Activated naive CD4-positive, alpha-beta T cell treated with anti-CD3 and anti-CD28 coated beads, Interleukin-2, amount 50 U/mL, for 72 hours (primary cell): ENCODE data around the gene RGMB. TPM values are rescaled to one million over a fixed set of nuclear protein-coding genes. Genes with fewer than 3 reads are reported as not detected.
A peak's percentile ranks its signal among the peaks of the same experiment; 100 is the strongest.

Experiments used
- ATAC-seq, 2 donors: fragments of 150-1000 bp; cut with Tn5 transposase; 2 replicates each; pipeline ENCODE4 v1.10.0; 2021; ENCODE audit warnings: mild to moderate bottlenecking in 2 of 2, moderate library complexity in 2 of 2
- DNase-seq, 2 donors: peaks; one replicate each; pipeline ENCODE4 v3.0.0; 2021 to 2022; ENCODE audit warnings: low spot score in 2 of 2
- H3K27ac Mint-ChIP-seq, 2 donors: one replicate each; pipeline ENCODE4 v1.8.0; 2022; ENCODE audit warnings: mild to moderate bottlenecking in 2 of 2, mixed read lengths in 2 of 2
- H3K36me3 Mint-ChIP-seq, 2 donors: one replicate each; pipeline ENCODE4 v1.8.0; 2022; ENCODE audit warnings: mixed read lengths in 2 of 2
- H3K9me3 Mint-ChIP-seq, 2 donors: one replicate each; pipeline ENCODE4 v1.8.0; 2022; ENCODE audit warnings: mixed read lengths in 2 of 2
- total RNA-seq, 2 donors: library from RNA; stranded (reverse); gene quantifications; one replicate each; pipeline ENCODE4 v1.2.3, GENCODE V29; 2022

RGMB gene
- total RNA-seq, 2 donors from 2014 or later, result 2.9 to 3.7 TPM

DNA sequence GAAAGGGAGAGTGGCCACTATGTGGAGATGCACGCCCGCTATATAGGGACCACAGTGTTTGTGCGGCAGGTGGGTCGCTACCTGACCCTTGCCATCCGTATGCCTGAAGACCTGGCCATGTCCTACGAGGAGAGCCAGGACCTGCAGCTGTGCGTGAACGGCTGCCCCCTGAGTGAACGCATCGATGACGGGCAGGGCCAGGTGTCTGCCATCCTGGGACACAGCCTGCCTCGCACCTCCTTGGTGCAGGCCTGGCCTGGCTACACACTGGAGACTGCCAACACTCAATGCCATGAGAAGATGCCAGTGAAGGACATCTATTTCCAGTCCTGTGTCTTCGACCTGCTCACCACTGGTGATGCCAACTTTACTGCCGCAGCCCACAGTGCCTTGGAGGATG, 19.8 kb downstream of the RGMB start:
- Mint-ChIP-seq H3K9me3 (no peaks in the 10 kb centered on the region), H3K36me3 (no peaks in the 10 kb centered on the region), H3K27ac (no peak overlapping the region)
- DNase-seq, result no peak
- ATAC-seq, result no peak

DNA sequence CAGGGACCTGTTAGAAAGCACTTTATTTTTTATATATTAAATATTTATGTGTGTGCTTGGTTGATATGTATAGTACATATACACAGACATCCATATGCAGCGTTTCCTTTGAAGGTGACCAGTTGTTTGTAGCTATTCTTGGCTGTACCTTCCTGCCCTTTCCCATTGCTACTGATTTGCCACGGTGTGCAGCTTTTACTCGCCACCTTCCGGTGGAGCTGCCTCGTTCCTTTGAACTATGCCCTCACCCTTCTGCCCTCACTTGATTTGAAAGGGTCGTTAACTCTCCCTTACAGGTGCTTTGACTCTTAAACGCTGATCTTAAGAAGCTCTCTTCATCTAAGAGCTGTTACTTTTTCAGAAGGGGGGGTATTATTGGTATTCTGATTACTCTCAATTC, 20.5 kb downstream of the RGMB start:
- ATAC-seq (no peak), DNase-seq (no peak)
- no peaks in the 10 kb centered on the region for H3K9me3 Mint-ChIP-seq
- no peak overlapping the region for H3K27ac Mint-ChIP-seq
- H3K36me3 Mint-ChIP-seq, result no peaks in the 10 kb centered on the region

DNA sequence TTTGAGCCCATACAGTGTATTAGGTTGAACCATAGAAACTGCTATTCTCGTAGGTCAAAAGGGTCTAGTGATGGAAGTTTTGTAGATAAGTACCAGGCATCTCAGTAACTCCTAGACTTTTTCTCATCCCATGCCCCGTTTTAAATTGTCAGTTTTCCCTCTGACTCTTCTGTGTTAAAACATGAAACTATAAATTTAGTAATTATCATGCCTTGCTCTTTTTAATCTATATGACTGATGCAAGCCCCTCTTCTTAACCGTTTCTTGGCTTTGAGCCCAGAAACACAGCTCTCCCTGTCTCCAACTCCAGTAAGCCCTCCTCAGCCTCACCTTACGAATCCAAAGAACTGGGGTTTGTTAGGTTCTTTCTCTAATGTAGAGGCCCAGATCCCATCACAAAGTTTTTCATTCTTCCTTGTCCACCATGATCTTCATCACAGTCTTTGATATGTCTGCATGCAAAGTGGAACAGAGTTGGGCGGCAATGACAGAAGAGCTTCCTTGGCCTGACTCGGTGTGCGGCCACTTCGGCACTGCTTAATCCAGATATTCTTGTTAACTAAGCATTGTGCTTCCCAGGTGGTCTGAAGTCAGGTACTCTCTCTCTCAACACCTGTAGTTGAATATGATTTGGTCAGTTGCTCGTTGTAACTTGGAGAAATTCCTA, 21.1 kb downstream of the RGMB start:
- no peak overlapping the region for H3K27ac Mint-ChIP-seq
- DNase-seq (no peak), ATAC-seq (no peak)
- no peaks in the 10 kb centered on the region for H3K36me3 Mint-ChIP-seq
- H3K9me3 Mint-ChIP-seq, result no peaks in the 10 kb centered on the region

DNA sequence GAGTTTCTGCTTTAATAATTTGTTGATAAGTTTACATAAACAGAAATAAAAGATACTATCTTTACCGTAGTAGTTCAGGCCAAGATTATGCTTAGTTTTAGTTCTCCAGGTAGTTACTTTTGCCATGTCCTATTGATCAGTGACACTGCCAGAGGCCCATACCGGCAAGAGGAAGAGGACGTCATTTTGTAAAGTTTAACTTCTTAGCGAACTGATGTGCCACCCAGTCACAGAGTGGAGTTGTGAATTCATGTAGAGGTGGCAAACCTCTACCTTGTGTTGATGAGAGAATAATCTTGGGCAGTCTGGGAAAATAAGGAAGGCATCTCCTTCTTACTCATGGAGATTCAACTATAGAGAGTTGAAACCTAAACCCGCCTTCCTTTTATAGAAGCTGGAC, 21.8 kb downstream of the RGMB start:
- H3K9me3 Mint-ChIP-seq, result no peaks in the 10 kb centered on the region
- DNase-seq (no peak), ATAC-seq (no peak)
- no peak overlapping the region for H3K27ac Mint-ChIP-seq
- H3K36me3 Mint-ChIP-seq, result no peaks in the 10 kb centered on the region

DNA sequence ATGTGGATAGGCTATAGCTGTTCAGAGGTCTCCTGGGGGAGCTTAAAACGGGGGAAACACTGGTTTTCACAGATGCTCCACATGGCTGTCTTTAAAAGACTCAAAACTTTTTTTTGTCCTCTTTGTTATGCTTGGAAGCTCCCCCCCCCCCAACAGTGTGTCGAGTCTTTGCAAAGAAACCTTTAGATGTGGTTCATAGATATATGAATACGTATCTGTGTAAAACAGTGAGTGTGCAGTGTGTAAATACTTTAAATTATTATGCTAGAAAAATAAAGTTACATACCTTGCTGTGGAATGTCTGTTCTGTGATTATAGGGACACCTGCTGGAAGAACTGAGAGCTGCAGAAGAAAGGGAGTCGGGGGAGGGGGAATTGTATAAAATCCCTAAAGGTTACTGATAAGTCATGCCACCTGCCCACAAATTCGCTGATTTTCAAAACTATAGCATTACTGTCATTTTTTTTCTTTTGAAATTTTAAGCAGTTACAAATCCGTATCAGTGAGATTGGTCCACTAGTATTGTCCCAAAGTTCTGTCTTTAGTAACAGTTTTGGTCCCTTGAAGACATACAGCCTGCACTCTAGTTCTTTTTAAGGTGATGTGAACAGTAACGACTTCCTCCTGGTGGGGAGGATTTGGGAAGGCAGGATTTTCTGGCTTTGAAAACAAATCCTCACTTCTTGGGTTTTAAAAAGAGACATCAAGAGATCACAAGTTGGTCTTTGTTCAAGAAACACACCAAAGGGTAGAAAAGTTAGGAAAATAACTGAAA, 22.9 kb downstream of the RGMB start:
- no peak overlapping the region for H3K27ac Mint-ChIP-seq
- H3K36me3 Mint-ChIP-seq, result no peaks in the 10 kb centered on the region
- H3K9me3 Mint-ChIP-seq, result no peaks in the 10 kb centered on the region
- peak; percentile 68 to 77 for ATAC-seq
- peak in 1 of 2 donors; percentile 63 for DNase-seq

DNA sequence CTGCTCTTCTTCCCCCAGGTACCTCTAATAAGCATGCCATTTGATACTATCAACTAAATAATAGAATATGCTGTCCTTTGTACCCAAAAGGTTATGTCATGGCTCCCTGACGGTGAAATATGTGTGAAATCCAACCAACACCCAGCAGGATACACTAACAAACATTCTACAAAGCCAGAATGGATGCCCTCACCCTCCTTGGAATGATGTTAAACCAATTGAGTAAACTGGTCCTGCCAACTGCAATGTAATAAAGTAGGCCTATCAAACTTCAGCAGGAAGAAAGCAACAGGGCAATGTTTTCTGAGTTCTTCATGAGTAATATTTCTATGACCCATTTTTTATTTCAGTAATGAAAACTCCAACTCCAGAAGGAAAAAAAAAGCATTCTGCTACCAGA, 24.9 kb downstream of the RGMB start:
- no peaks in the 10 kb centered on the region for H3K36me3 Mint-ChIP-seq
- ATAC-seq (no peak), DNase-seq (no peak)
- no peak overlapping the region for H3K27ac Mint-ChIP-seq
- no peaks in the 10 kb centered on the region for H3K9me3 Mint-ChIP-seq

DNA sequence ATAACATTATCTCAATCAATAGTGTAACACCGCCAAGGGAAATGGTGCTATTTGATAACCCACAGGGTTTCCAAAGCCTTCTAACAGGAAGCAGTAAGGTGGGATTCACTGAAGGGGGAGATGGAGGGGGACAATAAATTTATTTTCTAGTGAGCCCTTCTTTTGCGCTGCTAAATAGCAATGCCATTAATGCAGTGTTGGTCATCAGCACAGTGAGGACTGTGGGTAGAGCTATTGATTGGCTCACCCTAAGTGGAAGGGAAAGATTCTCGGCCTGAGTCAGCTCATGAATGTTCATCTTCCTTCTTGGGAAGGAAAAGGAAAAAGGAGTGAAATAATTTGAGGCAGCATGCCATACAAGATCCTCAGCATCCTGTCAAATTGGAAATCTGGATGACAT, 25.4 kb downstream of the RGMB start:
- Mint-ChIP-seq H3K27ac (no peak overlapping the region), H3K9me3 (no peaks in the 10 kb centered on the region), H3K36me3 (no peaks in the 10 kb centered on the region)
- DNase-seq (no peak), ATAC-seq (no peak)

DNA sequence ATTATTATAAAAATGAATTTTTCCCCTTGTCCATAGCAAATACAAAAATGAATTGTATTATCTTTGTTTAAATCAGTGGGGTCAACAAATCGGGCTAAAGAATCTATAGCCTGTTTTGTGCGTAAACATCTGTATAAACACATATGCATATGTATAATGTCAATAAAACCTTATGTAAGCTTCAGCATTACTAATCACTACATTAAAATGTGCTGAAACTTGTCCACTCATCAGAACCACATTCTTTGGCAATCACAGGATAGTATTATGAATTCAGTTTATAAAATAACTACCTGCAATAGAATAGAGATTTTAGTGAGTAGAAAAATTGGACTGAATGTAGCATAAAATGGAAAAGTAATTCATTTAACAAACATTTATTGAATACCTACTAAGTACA, 30.6 kb downstream of the RGMB start:
- Mint-ChIP-seq H3K36me3 (peaks cover 26 to 28% of the 10 kb centered on the region in 2 donors), H3K27ac (no peak overlapping the region), H3K9me3 (peaks cover 11 to 28% of the 10 kb centered on the region in 2 donors)
- DNase-seq, result no peak
- no peak for ATAC-seq

DNA sequence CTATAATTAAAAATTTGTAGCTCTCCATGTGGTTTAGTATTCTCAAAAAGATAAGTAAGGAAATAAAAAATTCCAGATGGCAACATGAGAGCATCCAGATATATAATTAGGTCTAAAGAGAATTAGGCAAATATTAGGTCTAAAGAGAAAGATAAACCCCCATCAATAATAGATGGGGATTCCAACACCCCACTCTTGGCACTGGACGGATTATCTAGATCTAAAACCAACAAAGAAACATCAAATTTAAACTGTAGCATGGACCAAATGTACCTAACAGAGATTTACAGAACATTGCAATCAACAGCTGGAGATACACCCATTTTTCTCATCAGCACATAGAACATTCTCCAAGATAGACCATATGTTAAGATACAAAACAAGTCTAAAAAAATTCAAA, 31.6 kb downstream of the RGMB start:
- H3K36me3 Mint-ChIP-seq, result peaks cover 26 to 28% of the 10 kb centered on the region in 2 donors
- H3K27ac Mint-ChIP-seq, result no peak overlapping the region
- ATAC-seq (no peak), DNase-seq (no peak)
- peaks cover 11 to 28% of the 10 kb centered on the region in 2 donors for H3K9me3 Mint-ChIP-seq

DNA sequence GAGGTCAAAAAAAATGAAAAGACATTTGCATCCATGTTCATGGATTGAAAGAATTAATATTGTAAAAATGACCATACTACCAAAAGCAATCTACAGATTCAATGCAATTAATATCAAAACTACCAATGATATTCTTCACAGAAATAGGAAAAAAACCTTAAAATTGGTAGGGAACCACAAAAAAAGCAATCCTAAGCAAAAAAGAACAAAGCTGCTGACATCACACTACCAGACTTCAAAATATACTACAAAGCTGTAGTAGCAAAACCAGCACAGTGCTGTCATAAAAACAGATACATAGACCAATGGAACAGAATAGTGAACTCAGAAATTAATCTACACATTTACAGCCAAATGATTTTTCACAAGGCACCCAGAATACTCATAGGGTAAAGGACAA, 34.3 kb downstream of the RGMB start:
- DNase-seq (no peak), ATAC-seq (no peak)
- Mint-ChIP-seq H3K36me3 (peaks cover 26 to 28% of the 10 kb centered on the region in 2 donors), H3K9me3 (peaks cover 11 to 28% of the 10 kb centered on the region in 2 donors), H3K27ac (no peak overlapping the region)

DNA sequence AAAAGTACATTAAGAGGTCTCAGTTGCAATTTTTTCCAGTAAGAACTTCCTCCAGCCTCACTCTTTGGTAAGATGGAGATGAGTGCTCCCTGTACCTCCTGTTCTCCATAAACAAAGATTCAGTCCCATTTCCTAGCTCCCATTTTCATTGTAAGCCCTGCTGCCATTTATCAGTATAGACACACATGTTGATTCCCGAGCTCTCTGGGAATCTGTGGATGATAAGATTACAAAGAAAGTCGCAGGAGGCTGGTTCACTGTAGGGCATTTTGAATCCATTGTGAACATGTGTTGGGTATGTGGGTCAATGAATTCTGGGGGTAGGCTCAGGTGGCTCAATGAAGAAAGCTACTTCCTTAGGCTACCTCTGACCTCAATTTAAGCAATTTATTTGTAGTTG, 36.7 kb downstream of the RGMB start:
- DNase-seq (no peak), ATAC-seq (no peak)
- Mint-ChIP-seq H3K36me3 (peaks cover 24 to 26% of the 10 kb centered on the region in 2 donors), H3K9me3 (peaks cover 11 to 27% of the 10 kb centered on the region in 2 donors), H3K27ac (no peak overlapping the region)

DNA sequence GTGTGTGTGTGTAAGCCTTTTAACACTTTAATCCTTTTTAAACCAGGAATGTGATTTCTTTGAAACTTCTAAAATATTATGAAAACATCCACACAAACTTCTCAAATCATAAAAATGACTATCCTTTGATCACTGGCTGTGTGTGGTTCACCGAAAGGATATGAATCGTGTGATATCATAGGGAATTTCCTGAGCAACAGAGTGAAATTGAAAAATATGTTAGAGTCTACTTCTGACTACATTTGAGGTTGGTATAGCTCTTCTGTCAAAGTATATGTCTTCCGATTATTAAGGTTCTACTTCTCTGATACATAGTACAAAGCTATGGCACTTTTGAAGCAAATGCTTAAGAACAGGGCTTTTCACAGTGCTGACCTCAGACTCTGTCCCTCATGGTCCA, 40.3 kb downstream of the RGMB start:
- DNase-seq (no peak), ATAC-seq (peak; percentile 69 to 94)
- Mint-ChIP-seq H3K27ac (no peak overlapping the region), H3K36me3 (peaks cover 0 to 2% of the 10 kb centered on the region in 2 donors), H3K9me3 (no peaks in the 10 kb centered on the region)

DNA sequence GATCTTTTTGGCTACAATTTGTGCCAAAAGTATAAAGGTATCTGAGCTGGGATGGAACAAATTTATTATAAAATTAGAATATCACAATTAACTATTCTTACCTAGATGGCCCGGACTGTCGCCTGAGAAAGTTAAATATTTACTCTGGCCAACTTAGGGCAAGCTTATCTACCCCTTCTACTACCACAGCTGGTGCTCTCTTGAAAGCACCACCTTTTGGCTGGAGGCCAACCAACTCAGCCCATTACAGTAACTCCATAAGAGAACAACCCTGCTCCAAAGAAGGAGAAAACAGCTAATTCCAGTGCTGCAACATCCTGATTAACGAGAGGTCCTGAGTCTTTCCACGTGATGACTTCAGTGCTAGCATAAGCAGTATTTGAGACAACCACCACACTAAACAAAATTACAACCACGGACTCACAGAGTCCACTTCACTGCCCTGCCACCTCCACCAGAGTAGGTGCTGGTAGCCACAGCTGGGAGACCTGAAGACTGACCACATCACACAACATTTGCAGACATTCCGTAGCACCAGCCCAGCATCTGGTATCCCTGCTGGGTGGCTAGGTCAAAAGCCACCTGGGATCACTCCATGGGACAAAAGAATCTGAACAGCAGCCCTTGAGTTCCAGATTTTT, 43.2 kb downstream of the RGMB start:
- H3K9me3 Mint-ChIP-seq, result peaks cover 7 to 9% of the 10 kb centered on the region in 2 donors
- H3K36me3 Mint-ChIP-seq, result peaks cover 0 to 14% of the 10 kb centered on the region in 2 donors
- H3K27ac Mint-ChIP-seq, result no peak overlapping the region
- ATAC-seq, result no peak
- no peak for DNase-seq

DNA sequence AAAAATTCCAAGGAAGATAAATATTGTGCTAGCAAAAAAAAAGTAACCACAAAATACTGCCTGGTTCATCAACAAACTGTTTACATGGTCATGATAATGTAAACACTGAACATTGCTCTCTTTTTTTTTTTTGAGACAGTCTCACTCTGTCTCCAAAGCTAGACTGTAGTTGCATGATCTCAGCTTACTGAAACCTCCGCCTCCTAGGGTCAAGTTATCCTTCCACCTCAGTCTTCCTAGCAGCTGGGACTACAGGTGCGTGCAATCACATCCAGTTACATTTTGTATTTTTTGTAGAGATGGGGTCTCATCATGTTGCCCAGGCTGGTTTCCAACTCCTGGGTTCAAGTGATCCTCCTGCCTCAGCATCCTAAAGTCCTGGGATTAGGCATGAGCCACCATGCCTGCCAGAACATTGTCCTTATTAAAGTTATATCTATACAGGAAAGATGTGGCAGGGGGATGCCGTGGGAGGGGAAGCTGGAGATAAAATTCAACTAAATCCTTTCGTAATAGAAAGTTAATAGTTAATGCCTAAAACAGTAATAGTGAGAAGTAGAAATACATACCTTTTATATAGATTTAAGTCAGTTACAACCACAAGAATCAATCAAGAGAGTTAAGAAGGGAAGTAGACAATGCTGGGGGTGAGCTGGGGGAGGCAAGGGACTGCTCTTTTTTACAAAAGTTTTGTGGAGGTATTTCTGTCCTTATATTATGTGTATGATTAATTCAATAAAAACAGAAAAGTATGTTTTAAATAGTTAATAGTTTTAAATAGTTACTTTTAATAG, 52.3 kb downstream of the RGMB start:
- H3K27ac Mint-ChIP-seq, result no peak overlapping the region
- ATAC-seq (no peak), DNase-seq (no peak)
- peaks cover 6 to 7% of the 10 kb centered on the region in 2 donors for H3K9me3 Mint-ChIP-seq
- H3K36me3 Mint-ChIP-seq, result no peaks in the 10 kb centered on the region

DNA sequence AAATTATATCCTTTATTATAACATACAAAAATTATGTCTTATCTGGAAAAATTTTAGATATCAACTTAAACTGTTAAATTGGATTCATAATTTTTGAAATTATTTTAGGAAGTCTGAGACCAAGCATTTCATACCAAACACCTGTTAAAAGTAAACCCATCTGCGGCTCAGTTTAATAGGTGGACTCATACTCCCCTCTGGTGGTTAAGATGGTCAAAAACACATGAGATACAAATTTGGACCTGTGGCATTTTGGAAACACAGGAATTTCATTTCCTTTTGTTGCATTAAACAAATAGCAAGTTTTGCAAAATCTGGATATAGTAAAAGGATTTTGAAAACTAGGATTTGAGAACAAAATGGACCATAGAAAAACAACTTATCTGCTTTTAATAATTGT, 53.7 kb downstream of the RGMB start:
- Mint-ChIP-seq H3K27ac (no peak overlapping the region), H3K9me3 (no peaks in the 10 kb centered on the region), H3K36me3 (no peaks in the 10 kb centered on the region)
- DNase-seq (no peak), ATAC-seq (no peak)

DNA sequence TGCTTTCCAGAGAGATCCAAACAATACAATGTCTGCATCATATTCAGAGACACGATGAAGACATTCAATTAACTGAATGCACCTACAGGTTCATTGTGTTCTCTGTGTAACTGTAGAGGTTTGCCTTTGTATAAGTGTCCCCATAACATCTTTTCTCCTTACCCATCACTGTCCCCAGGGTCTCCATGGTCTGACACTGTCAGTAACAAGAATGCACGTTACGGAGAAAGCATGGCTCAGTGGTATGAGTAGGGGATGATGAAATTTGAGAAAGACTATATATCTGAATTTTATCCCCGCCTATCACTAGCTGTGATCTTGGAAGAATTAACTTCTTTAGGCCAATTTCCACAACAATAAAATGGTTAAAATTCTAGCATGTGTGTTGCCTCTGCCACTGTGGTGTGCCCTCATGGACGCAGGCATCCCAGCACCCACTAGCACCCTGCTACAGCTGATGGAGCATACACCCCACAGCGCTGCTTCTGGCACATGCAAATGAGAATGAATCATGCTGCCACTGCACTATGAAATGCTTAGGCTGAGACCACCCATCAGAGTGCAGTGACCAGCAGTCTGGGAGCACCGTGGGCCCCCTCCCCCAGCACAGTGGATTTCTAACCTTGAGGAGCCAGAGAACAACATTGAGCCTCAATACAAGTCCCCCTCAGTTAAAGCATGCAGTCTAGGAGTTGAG, 54.3 kb downstream of the RGMB start:
- H3K9me3 Mint-ChIP-seq, result no peaks in the 10 kb centered on the region
- no peak overlapping the region for H3K27ac Mint-ChIP-seq
- ATAC-seq (no peak), DNase-seq (no peak)
- H3K36me3 Mint-ChIP-seq, result no peaks in the 10 kb centered on the region
